COLO668 (cell line): ENCODE results near the gene SLC9A6.
"Not testable (repeated sequence)": the region's sequence is repeated elsewhere in the genome, so short reads cannot be mapped to it uniquely, and the experiment has no call there.

Source experiments
- DNase-seq: peaks from one replicate; lab custom pipeline; 2025; ENCODE audit not compliant: unreplicated experiment; lab: John Stamatoyannopoulos, UW

Gene SLC9A6

GRCh38 chrX:136061286-136061685, 76.1 kb downstream of the SLC9A6 start:
- no peak for DNase-seq

DNA sequence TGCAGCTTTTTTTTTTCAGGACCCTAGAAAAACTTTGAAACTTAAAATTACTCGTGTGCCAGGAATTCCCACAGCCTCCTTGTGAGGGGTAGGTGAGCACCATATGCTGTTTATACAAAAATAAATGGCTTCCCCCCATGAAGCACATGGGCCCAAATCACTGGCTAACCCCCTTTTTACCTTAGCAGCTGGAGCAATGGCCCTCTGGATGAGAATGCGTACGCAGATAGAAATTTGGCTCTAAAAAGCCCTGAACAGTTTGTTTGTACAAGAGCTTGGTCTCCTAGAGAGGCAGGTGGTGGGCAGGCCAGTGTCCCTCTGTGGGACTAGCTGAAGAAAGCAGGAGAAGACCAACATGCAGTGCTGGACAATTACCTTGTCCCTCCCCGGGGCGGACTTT, 76.5 kb downstream of the SLC9A6 start:
- DNase-seq: no peak

GRCh38 chrX:136063340-136064079, 78.3 kb downstream of the SLC9A6 start:
- no peak for DNase-seq

GRCh38 chrX:136064661-136065043, 79.4 kb downstream of the SLC9A6 start:
- no peak for DNase-seq

DNA sequence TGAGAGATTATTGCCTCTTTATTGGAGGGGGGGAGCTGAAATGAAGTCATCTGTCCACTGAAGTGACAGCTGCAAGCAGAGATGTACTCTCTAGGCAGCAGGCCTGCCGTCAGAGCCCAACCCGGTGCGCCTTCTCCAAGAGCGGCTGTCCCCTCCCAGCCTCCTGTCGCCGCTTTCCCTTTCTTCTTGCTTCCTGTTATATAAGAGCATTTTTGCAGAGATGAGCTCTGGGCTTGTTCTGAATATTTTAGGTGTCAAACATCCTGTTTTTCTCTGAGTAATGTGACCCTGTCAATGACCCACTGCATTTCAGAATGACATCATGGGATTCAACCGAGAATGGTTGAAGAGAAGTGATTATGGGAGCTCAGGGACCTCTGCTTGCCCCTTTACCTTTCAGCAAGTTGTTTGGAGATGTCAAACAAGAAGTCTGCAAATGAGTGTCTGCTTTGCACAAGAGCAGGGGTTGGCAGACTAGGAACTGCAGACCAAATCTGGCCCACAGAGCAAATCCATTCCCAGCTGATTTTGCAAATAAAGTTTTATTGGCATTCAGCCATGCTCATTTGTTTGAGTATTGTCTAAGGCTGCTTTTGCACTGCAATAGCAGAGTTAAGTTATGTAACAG, 79.9 kb downstream of the SLC9A6 start:
- no peak for DNase-seq

GRCh38 chrX:136067097-136067496, 81.9 kb downstream of the SLC9A6 start:
- no peak for DNase-seq

GRCh38 chrX:136067966-136068365, 82.7 kb downstream of the SLC9A6 start:
- DNase-seq: no peak

DNA sequence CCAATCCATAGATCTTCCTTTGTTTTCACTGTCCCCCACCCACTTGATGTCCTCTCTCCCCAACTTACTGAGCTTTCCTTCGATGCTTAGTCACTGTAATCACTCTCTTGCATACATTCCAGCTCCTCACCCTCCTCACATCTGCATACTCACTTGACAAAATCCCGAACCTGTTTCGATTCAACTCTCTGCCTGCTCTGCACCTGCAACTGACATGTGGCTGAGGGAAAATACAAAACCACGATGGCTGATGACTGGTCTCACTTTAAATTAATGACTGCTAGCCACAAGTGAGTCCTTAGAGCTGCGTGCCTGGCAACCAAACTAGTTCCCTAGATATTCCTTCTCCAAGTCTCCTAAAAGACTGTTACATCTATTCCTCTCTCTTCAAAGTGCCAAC, 91.7 kb downstream of the SLC9A6 start:
- no peak for DNase-seq

DNA sequence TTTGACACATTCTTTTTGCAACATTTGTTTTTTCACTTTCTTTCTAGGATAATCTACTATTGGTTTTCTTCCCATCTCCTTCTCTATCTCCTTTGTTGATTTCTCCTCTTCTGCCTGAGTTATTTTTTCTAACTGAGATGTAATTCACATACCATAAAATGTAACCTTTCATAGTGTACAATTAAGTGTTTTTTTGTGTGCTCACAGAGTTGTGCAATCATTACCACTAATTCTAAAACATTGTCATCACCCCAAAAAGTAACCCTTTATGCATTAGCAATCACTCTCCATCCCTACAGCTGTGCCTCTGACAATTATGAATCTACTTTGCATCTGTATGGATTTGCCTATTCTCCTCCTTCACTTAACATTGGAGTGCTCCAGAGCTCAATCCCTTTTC, 95.5 kb downstream of the SLC9A6 start:
- DNase-seq: no peak

GRCh38 chrX:136086521-136086920, 101.3 kb downstream of the SLC9A6 start:
- DNase-seq: no peak

GRCh38 chrX:136091898-136092297, 106.7 kb downstream of the SLC9A6 start:
- DNase-seq: not testable (repeated sequence)

- DNase-seq: no peak
Measured at GRCh38 chrX:136094962-136095361, 109.7 kb downstream of the SLC9A6 start.
